Measurements from ENCODE around the gene ZBTB16.

The ZBTB16 gene

DNA sequence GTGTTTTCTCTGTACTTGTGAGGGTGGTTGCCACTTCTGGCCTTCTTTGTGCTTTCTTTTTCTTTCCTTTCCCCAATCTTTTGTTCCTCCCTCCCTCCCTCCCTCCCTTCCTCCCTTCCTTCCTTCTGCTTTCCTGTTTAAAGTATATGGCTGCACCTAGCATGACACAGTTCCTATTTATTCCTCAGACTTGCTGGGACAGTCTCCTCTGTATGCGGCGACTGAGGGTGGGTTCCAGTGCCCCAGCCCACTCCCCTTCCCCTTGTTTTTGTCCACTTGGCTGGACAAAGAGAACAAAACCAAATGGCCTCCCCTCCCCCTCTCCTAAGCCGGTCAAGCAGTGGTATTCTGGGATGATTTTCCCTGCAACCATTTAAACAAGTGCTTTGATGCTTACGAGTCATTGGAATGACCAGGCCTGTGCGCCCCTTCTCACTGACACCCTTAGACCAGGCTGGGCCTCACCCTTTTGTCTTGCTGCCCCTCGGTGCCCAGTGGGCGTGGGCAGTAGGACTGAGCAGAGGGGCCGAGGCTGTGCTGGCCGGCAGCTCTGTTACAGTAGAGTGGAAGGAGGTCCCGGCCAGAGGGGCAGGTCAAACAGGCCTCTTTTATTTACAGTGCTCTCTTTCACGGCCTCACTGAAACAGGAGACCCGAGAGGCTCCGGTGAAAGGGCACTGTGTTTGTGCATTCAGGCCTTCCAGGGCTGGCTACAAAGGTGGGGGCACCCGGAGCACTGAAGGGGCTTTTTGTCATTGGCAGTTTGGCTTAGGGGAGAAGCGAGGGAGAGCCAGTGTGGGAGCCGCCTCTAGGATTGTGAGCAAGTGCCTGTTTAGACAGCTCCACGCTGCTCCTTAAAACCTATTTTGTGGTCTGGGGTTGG, 32.2 kb downstream of the ZBTB16 start:
- Histone ChIP-seq H3K27ac (no peak overlapping the region), H3K36me3 (no peaks in the 10 kb centered on the region), H3K27me3 (ENCODE audit: insufficient read depth, low read depth, severe bottlenecking) (peaks cover 7% of the 10 kb centered on the region), H3K4me3 (ENCODE audit: low read depth, low read length) (no peak overlapping the region), H3K9me3 (ENCODE audit: severe bottlenecking) (no peaks in the 10 kb centered on the region)
- TF ChIP-seq, protein P1, sequence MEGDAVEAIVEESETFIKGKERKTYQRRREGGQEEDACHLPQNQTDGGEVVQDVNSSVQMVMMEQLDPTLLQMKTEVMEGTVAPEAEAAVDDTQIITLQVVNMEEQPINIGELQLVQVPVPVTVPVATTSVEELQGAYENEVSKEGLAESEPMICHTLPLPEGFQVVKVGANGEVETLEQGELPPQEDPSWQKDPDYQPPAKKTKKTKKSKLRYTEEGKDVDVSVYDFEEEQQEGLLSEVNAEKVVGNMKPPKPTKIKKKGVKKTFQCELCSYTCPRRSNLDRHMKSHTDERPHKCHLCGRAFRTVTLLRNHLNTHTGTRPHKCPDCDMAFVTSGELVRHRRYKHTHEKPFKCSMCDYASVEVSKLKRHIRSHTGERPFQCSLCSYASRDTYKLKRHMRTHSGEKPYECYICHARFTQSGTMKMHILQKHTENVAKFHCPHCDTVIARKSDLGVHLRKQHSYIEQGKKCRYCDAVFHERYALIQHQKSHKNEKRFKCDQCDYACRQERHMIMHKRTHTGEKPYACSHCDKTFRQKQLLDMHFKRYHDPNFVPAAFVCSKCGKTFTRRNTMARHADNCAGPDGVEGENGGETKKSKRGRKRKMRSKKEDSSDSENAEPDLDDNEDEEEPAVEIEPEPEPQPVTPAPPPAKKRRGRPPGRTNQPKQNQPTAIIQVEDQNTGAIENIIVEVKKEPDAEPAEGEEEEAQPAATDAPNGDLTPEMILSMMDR (IDR thresholded peaks at IDR 0.05; ENCODE audit: low read depth, low read length): no peak
- no peak for DNase-seq

DNA sequence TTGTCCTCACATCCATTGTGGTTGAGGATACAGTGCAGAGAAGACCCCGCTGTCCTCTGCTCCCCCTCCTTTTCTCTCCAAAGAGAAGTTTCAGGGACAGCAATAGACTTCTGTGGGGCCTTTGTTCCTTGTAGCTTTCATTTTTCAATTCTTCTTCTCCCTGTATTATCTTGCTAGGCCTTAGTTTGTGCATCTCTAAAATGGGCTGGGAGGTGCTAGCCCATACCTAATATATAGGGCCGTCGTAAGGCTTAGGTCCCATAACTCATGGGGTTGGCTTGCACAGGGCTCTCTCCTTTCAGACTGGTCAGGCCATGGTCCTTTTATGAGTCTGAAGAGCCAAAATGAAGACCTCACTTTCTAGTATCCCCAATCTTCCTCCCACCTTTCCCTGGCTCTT, 33.0 kb downstream of the ZBTB16 start:
- H3K36me3 ChIP-seq: no peaks in the 10 kb centered on the region
- no peak for DNase-seq
- no peaks in the 10 kb centered on the region for H3K9me3 ChIP-seq (ENCODE audit: severe bottlenecking)
- H3K27ac ChIP-seq: no peak overlapping the region
- TF ChIP-seq, protein P1 (IDR thresholded peaks at IDR 0.05; ENCODE audit: low read depth, low read length): no peak
- H3K4me3 ChIP-seq (ENCODE audit: low read depth, low read length): no peak overlapping the region
- H3K27me3 ChIP-seq (ENCODE audit: insufficient read depth, low read depth, severe bottlenecking): peaks cover 7% of the 10 kb centered on the region

DNA sequence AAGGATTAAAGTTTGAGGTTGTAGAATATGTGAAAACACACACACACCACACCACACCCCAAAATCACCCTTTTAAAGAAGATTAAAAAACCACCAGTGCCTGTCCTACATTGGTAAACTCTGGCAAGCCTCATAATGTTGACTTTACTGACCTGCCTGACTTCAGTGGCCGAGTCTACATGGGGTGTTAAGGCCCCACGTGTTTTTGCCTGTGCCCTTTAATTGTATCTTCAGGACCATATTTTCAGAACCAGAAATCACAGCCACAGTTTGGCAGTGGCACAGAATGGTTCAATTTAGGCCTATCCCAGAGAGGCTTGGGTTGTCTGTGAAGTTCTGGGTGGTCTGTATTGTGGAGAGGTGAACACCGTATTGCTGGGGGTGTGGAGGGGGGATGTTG, 33.4 kb downstream of the ZBTB16 start:
- TF ChIP-seq, protein P1 (IDR thresholded peaks at IDR 0.05; ENCODE audit: low read depth, low read length): no peak
- H3K27me3 ChIP-seq (ENCODE audit: insufficient read depth, low read depth, severe bottlenecking): peaks cover 7% of the 10 kb centered on the region

DNA sequence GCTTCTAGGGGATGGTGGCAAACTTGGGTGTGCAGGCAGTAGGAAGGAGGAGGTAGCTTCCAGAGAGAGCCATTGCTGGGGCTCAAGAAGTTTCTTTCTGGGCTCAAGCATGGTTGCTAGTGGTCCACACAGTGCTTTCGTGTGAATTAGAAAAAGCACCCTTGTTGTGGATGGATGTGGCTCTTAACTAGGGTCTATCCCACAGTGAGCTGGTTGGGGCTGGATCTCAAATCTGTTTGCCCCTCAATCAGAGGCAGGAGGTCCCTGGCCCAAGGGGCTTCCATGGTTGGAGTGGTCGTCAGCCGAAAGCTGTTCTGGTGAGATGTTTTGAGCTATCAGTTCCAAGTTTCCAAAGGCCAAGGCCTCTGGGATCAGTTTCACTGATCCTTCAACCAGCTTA, 35.0 kb downstream of the ZBTB16 start:
- no peak overlapping the region for H3K27ac ChIP-seq
- peaks cover 7% of the 10 kb centered on the region for H3K27me3 ChIP-seq (ENCODE audit: insufficient read depth, low read depth, severe bottlenecking)
- TF ChIP-seq, protein P1 (IDR thresholded peaks at IDR 0.05; ENCODE audit: low read depth, low read length): no peak
- DNase-seq: no peak
- no peaks in the 10 kb centered on the region for H3K36me3 ChIP-seq
- H3K4me3 ChIP-seq (ENCODE audit: low read depth, low read length): no peak overlapping the region
- no peaks in the 10 kb centered on the region for H3K9me3 ChIP-seq (ENCODE audit: severe bottlenecking)

More for the DNA sequence above, 33.4 kb downstream of the ZBTB16 start:
- Histone ChIP-seq H3K4me3 (ENCODE audit: low read depth, low read length) (no peak overlapping the region), H3K36me3 (no peaks in the 10 kb centered on the region), H3K9me3 (ENCODE audit: severe bottlenecking) (no peaks in the 10 kb centered on the region), H3K27ac (no peak overlapping the region)
- DNase-seq: no peak

DNA sequence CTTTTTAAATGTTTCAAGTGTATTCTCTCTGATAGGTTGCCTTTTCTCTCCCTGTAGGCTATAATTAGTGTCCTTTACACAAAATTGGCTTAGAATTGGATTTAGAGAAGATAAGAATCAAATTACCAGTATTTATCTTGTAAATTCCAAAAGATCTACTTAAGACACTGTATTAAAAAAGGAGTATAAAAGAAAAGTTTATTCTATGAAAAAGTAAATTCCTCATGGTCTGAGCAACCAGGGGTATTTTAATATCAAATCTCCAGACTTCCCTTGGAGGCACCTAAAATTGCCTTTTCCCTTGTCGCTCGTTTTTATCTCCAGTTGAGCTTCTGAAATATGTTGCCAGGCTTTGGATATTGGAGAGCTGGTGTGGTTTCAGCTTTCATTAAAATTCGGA, 36.4 kb downstream of the ZBTB16 start:
- Histone ChIP-seq H3K27ac (no peak overlapping the region), H3K4me3 (ENCODE audit: low read depth, low read length) (no peak overlapping the region), H3K36me3 (no peaks in the 10 kb centered on the region), H3K27me3 (ENCODE audit: insufficient read depth, low read depth, severe bottlenecking) (peaks cover 7% of the 10 kb centered on the region), H3K9me3 (ENCODE audit: severe bottlenecking) (no peaks in the 10 kb centered on the region)
- TF ChIP-seq, protein P1 (IDR thresholded peaks at IDR 0.05; ENCODE audit: low read depth, low read length): no peak
- DNase-seq: no peak

Measured in WERI-Rb-1 (cell line).